IMR-90 (cell line): ENCODE results near the gene RANBP10. TPM values are rescaled to one million over a fixed set of nuclear protein-coding genes. Genes with fewer than 3 reads are reported as not detected.
A peak's percentile ranks its signal among the peaks of the same experiment; 100 is the strongest.

Experiments used
- ATAC-seq: fragments of 200-7000 bp; cut with Tn5 transposase; 2 replicates; pipeline ENCODE4 v1.9.1; 2020; ENCODE audit warnings: low read depth, mild to moderate bottlenecking, moderate library complexity
- BruUV-seq: library from RNA; stranded (reverse); fragments of 400-500 nt; replicated peaks from 2 replicates; lab custom pipeline; 2021; lab: Mats Ljungman, UMichigan
- CTCF ChIA-PET: fragments of 300-600 bp; formaldehyde crosslinking; extraction: SDS; loops from one replicate; lab custom pipeline; 2021; ENCODE audit warnings: antibody characterized with exemption; lab: Yijun Ruan, JAX
- POLR2A ChIA-PET: fragments of 300-600 bp; sonication (Branson Sonifier 250); formaldehyde crosslinking; loops from one replicate; lab custom pipeline; 2022; ENCODE audit warnings: antibody characterized with exemption; ENCODE audit not compliant: unreplicated experiment; lab: Charles Lee
- DNase-seq: peaks from one replicate; pipeline ENCODE4 v3.0.0; 2013
- H2AFZ ChIP-seq: replicated peaks from 2 replicates; pipeline ENCODE3; 2013; ENCODE audit warnings: low read length, mild to moderate bottlenecking; ENCODE audit not compliant: poor library complexity
- H2AK5ac ChIP-seq: 2 replicates; pipeline ENCODE4 v1.6.1; 2013; ENCODE audit warnings: low read depth, low read length, inconsistent platforms
- H2AK9ac ChIP-seq: replicated peaks from 2 replicates; pipeline ENCODE3; 2013; ENCODE audit warnings: mild to moderate bottlenecking, low read depth, low read length, moderate library complexity; ENCODE audit not compliant: poor library complexity
- H2BK120ac ChIP-seq: 2 replicates; pipeline ENCODE4 v1.6.1; 2013; ENCODE audit warnings: low read depth, low read length, inconsistent platforms
- H2BK15ac ChIP-seq: 3 replicates; pipeline ENCODE4 v1.6.1; 2013; ENCODE audit warnings: low read depth, low read length, inconsistent platforms
- H2BK20ac ChIP-seq: 2 replicates; pipeline ENCODE4 v1.6.1; 2013; ENCODE audit warnings: low read depth, mild to moderate bottlenecking, inconsistent platforms, low read length, moderate library complexity
- H2BK5ac ChIP-seq: 2 replicates; pipeline ENCODE4 v1.6.1; 2013; ENCODE audit warnings: mild to moderate bottlenecking, low read depth, low read length, inconsistent platforms; ENCODE audit not compliant: poor library complexity, severe bottlenecking
- H3K14ac ChIP-seq: replicated peaks from 2 replicates; pipeline ENCODE4 v1.6.1; 2013; ENCODE audit warnings: low read depth, low read length, inconsistent platforms
- H3K18ac ChIP-seq: 2 replicates; pipeline ENCODE4 v1.6.1; 2013; ENCODE audit warnings: low read depth, low read length, control low read depth
- H3K23ac ChIP-seq: 2 replicates; pipeline ENCODE4 v1.6.1; 2013; ENCODE audit warnings: low read depth, low read length, inconsistent platforms
- H3K27ac ChIP-seq: 2 replicates; pipeline ENCODE4 v1.5.1; 2013; ENCODE audit warnings: mild to moderate bottlenecking, control low read depth, low read length; ENCODE audit not compliant: insufficient read depth
- H3K27me3 ChIP-seq: 2 replicates; pipeline ENCODE4 v1.6.1; 2013; ENCODE audit warnings: low read length; ENCODE audit not compliant: control insufficient read depth, insufficient read depth
- H3K36me3 ChIP-seq: 2 replicates; pipeline ENCODE4 v1.6.1; 2013; ENCODE audit warnings: low read length, mixed read lengths; ENCODE audit not compliant: control insufficient read depth, insufficient read depth
- H3K4ac ChIP-seq: 2 replicates; pipeline ENCODE4 v1.6.1; 2013; ENCODE audit warnings: low read depth, low read length, inconsistent platforms
- H3K4me1 ChIP-seq: 2 replicates; pipeline ENCODE4 v1.6.1; 2013; ENCODE audit warnings: low read length, mixed read lengths; ENCODE audit not compliant: control insufficient read depth, insufficient read depth
- H3K4me2 ChIP-seq: 2 replicates; pipeline ENCODE4 v1.6.1; 2013; ENCODE audit warnings: low read depth, mild to moderate bottlenecking, control low read depth, low read length, moderate library complexity
- H3K4me3 ChIP-seq: 2 replicates; pipeline ENCODE4 v1.5.1; 2013; ENCODE audit warnings: low read depth, mild to moderate bottlenecking, control low read depth, low read length, moderate library complexity; ENCODE audit not compliant: insufficient read depth
- H3K56ac ChIP-seq: 2 replicates; pipeline ENCODE4 v1.6.1; 2013; ENCODE audit warnings: low read length, inconsistent platforms; ENCODE audit not compliant: insufficient read depth; ENCODE audit errors: extremely low read depth
- H3K79me1 ChIP-seq, 2 experiments: 2 replicates each; pipeline ENCODE4 v1.6.1; 2013; ENCODE audit warnings: low read length in 2 of 2, inconsistent platforms in 1 of 2, low read depth in 1 of 2
- H3K9ac ChIP-seq: 2 replicates; pipeline ENCODE4 v1.6.1; 2013; ENCODE audit warnings: low read depth, low read length, control low read depth
- H3K9me1 ChIP-seq: 2 replicates; pipeline ENCODE4 v1.6.1; 2013; ENCODE audit warnings: low read length, inconsistent platforms; ENCODE audit not compliant: insufficient read depth
- H3K9me3 ChIP-seq: 2 replicates; pipeline ENCODE4 v1.6.1; 2013; ENCODE audit warnings: low read length; ENCODE audit not compliant: control insufficient read depth, insufficient read depth
- H4K20me1 ChIP-seq: 2 replicates; pipeline ENCODE4 v1.6.1; 2013; ENCODE audit warnings: low read length, inconsistent platforms; ENCODE audit not compliant: insufficient read depth
- H4K5ac ChIP-seq: 2 replicates; pipeline ENCODE4 v1.6.1; 2013; ENCODE audit warnings: mild to moderate bottlenecking, low read depth, low read length, control low read depth
- H4K8ac ChIP-seq, 2 experiments: 2 replicates each; pipeline ENCODE4 v1.6.1; 2013; ENCODE audit warnings: low read depth in 2 of 2, low read length in 2 of 2, control low read depth in 1 of 2, inconsistent platforms in 1 of 2
- H4K91ac ChIP-seq: 2 replicates; pipeline ENCODE4 v1.6.1; 2013; ENCODE audit warnings: low read depth, low read length, inconsistent platforms; ENCODE audit not compliant: insufficient read depth
- BHLHE40 ChIP-seq: fragments of 150-350 bp; IDR thresholded peaks from 2 replicates; pipeline ENCODE4 v1.6.1; 2016; ENCODE audit warnings: mild to moderate bottlenecking, low read depth, low read length
- CEBPB ChIP-seq: IDR thresholded peaks from 2 replicates; pipeline ENCODE4 v1.6.1; 2012; ENCODE audit warnings: low read depth, low read length, improper control_type of control experiment
- CHD1 ChIP-seq: IDR thresholded peaks from 2 replicates; pipeline ENCODE4 v1.6.1; 2012; ENCODE audit warnings: low read depth, low read length, improper control_type of control experiment
- CTCF ChIP-seq: conservative IDR thresholded peaks from 2 replicates; pipeline ENCODE4 v1.5.1; 2012; ENCODE audit warnings: mild to moderate bottlenecking, low read depth, low read length, improper control_type of control experiment
- ELK1 ChIP-seq: fragments of 150-350 bp; IDR thresholded peaks from 2 replicates; pipeline ENCODE4 v1.6.1; 2016; ENCODE audit warnings: low read depth, mild to moderate bottlenecking, low read length, moderate library complexity, borderline replicate concordance
- FOS ChIP-seq: fragments of 150-350 bp; IDR thresholded peaks from 2 replicates; pipeline ENCODE4 v1.6.1; 2016; ENCODE audit warnings: low read depth, low read length
- MAFK ChIP-seq: IDR thresholded peaks from 2 replicates; pipeline ENCODE4 v1.6.1; 2012; ENCODE audit warnings: low read depth, low read length, improper control_type of control experiment
- MAZ ChIP-seq: IDR thresholded peaks from 2 replicates; pipeline ENCODE4 v1.6.1; 2012; ENCODE audit warnings: low read depth, mild to moderate bottlenecking, low read length, improper control_type of control experiment, moderate library complexity, borderline replicate concordance
- MXI1 ChIP-seq: IDR thresholded peaks from 2 replicates; pipeline ENCODE4 v1.6.1; 2012; ENCODE audit warnings: low read depth, mild to moderate bottlenecking, low read length, moderate library complexity, borderline replicate concordance
- NFE2L2 ChIP-seq: fragments of 150-350 bp; IDR thresholded peaks from 2 replicates; pipeline ENCODE4 v1.6.1; 2016; ENCODE audit warnings: low read depth, mild to moderate bottlenecking, low read length
- POLR2A ChIP-seq: IDR thresholded peaks from 2 replicates; pipeline ENCODE4 v1.6.1; 2012; ENCODE audit warnings: mild to moderate bottlenecking, low read depth, low read length
- RAD21 ChIP-seq: IDR thresholded peaks from 2 replicates; pipeline ENCODE4 v1.6.1; 2012; ENCODE audit warnings: low read length, improper control_type of control experiment
- RCOR1 ChIP-seq: IDR thresholded peaks from 2 replicates; pipeline ENCODE4 v1.6.1; 2012; ENCODE audit warnings: mild to moderate bottlenecking, low read length, improper control_type of control experiment; ENCODE audit not compliant: insufficient replicate concordance
- SMC3 ChIP-seq: fragments of 150-350 bp; IDR thresholded peaks from 2 replicates; pipeline ENCODE4 v1.6.1; 2016; ENCODE audit warnings: low read depth, mild to moderate bottlenecking, antibody characterized with exemption, low read length, moderate library complexity
- WGBS, 2 experiments: methylation state at CpG; one replicate each; pipeline versions ENCODE4 v1.1.5 to v1.1.7; 2013; ENCODE audit warnings: missing lambda C conversion rate in 2 of 2; ENCODE audit not compliant: insufficient read length in 1 of 2; ENCODE audit errors: extremely low coverage in 2 of 2; 5-methylcytosine and 5-hydroxymethylcytosine counted together
- dilution Hi-C: fragments of 300-500 bp; cut with HindIII; formaldehyde crosslinking; loops from one replicate; pipeline ENCODE4 v1.14.3; 2018; ENCODE audit warnings: low sequenced_read_pairs; ENCODE audit not compliant: unreplicated experiment
- in situ Hi-C: fragments of 300-500 bp; cut with MboI; formaldehyde crosslinking; loops from 3 replicates; pipeline ENCODE4 v1.14.3; 2019; ENCODE audit warnings: low sequenced_read_pairs, inconsistent platforms, mixed read lengths
- intact Hi-C: fragments of 100-400 bp; cut with micrococcal nuclease; formaldehyde crosslinking; loops from 2 replicates; pipeline ENCODE4 v1.10.0; 2022
- polyA plus RNA-seq, 3 experiments: library from polyadenylated mRNA; depleted of rRNA; stranded (reverse); fragments of >200 nt; gene quantifications; 2 replicates each; pipeline ENCODE4 v1.2.3, GENCODE V29; 2012; ENCODE audit warnings: low replicate concordance in 1 of 3
- total RNA-seq: library from RNA; depleted of rRNA; stranded (reverse); fragments of >200 nt; gene quantifications from 2 replicates; pipeline ENCODE4 v1.2.3, GENCODE V29; 2012

Gene RANBP10
- total and polyA plus RNA-seq, 2 of the 4 experiments (the other 2 are of a cell fraction) = 2.7 to 12.1 TPM

GRCh38 chr16:67846320-67847063 is 40.1 kb upstream of the RANBP10 start, which contains the start of gene NUTF2:
NUTF2 (plus strand) TSS chr16:67846933; CDS start chr16:67865131, 18,198 bp downstream.
- Histone ChIP-seq H3K4me2 (peak within 1 kb of the TSS; percentile 96), H2AK5ac (peak within 1 kb of the TSS; percentile 83), H4K20me1 (peaks cover 48% of the 10 kb centered on the region), H3K9ac (peak within 1 kb of the TSS; percentile 95), H3K9me1 (peaks cover 19% of the 10 kb centered on the region), H2BK20ac (peak within 1 kb of the TSS; percentile 4; the same call in 1 of the 2 replicates), H2BK120ac (peak within 1 kb of the TSS; percentile 76), H2AFZ (peak within 1 kb of the TSS; percentile 94), H2BK5ac (peak within 1 kb of the TSS; percentile 91), H3K36me3 (0 out of 2 replicates have a peak, but pooled peaks cover 2% of the 10 kb centered on the region), H3K4ac (peak within 1 kb of the TSS; percentile 92), H3K27me3 (no peaks in the 10 kb centered on the region), H3K79me1 (peaks cover 24 to 66% of the 10 kb centered on the region in 2 experiments), H4K91ac (peak within 1 kb of the TSS; percentile 85), H3K4me1 (peaks cover 13% of the 10 kb centered on the region), H3K4me3 (peak within 1 kb of the TSS; percentile 53), H3K9me3 (no peaks in the 10 kb centered on the region), H3K27ac (peak within 1 kb of the TSS; percentile 98), H3K18ac (peak within 1 kb of the TSS; percentile 91), H2AK9ac (peak within 1 kb of the TSS; percentile 100), H3K14ac (peak within 1 kb of the TSS; percentile 91), H4K5ac (peak within 1 kb of the TSS; percentile 98), H3K23ac (peak within 1 kb of the TSS; percentile 96), H2BK15ac (peak within 1 kb of the TSS; percentile 48; the same call in 1 of the 3 replicates), H4K8ac (peak within 1 kb of the TSS; percentile 83 to 95), H3K56ac (peak within 1 kb of the TSS; percentile 76)
- intact Hi-C loops (loop anchor here (2.0 kb wide), 1 partner anchor 26 kb away; the partner anchor contains the start of gene EDC4), in situ Hi-C loops (no loop called here), dilution Hi-C loops (no loop called here)
- DNase-seq = peak; percentile 85
- ChIA-PET POLR2A (no interaction called here), CTCF (no interaction called here)
- no peak for TF ChIP-seq RCOR1
- peak; percentile 92; the same call in 1 of the 2 replicates for TF ChIP-seq MAZ
- TF ChIP-seq POLR2A = peak; percentile 83
- no peak for TF ChIP-seq SMC3
- TF ChIP-seq ELK1 = no peak
- no peak for TF ChIP-seq FOS
- TF ChIP-seq MAFK = no peak
- TF ChIP-seq CEBPB = no peak
- no peak for TF ChIP-seq NFE2L2
- peak; percentile 69; the same call in 1 of the 2 replicates for TF ChIP-seq MXI1
- TF ChIP-seq CTCF = no peak
- no peak for TF ChIP-seq CHD1
- TF ChIP-seq RAD21 = no peak
- TF ChIP-seq BHLHE40 = no peak
- peak; percentile 76 for ATAC-seq
- no TSS peak for BruUV-seq
- 1% methylated on average over 23 of the region's 57 CpGs; no CpG with 5 or more reads in 1 of the 2 experiments for WGBS, 2 experiments
